DMS79 treated with DMSO at 0.1 percent for 48 hours (cell line): ENCODE results near the gene SLC17A5.
"Not testable (repeated sequence)": the region's sequence is repeated elsewhere in the genome, so short reads cannot be mapped to it uniquely, and the experiment has no call there.

ENCODE experiments used
- DNase-seq: peaks from one replicate; lab custom pipeline; 2025; lab: John Stamatoyannopoulos, UW

The SLC17A5 gene

DNA sequence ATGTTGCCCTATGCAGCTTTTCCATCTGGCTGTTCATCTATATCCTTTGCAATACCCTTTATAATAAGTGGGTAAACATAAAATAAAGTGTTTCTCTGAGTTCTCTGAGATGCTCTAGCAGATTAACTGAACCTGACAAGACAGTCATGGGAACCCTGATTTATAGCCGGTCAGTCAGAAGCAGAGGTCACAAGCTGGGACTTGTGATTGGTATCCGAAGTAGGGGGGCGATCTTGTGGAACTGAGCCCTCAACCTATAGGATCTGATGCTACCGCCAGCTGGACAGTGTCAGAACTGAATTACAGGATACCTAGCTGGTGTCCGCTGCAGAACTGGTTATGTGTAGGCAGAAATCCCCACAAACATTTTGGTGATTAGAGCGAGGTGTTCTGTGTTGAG, 39.0 kb downstream of the SLC17A5 start:
- no peak for DNase-seq

DNA sequence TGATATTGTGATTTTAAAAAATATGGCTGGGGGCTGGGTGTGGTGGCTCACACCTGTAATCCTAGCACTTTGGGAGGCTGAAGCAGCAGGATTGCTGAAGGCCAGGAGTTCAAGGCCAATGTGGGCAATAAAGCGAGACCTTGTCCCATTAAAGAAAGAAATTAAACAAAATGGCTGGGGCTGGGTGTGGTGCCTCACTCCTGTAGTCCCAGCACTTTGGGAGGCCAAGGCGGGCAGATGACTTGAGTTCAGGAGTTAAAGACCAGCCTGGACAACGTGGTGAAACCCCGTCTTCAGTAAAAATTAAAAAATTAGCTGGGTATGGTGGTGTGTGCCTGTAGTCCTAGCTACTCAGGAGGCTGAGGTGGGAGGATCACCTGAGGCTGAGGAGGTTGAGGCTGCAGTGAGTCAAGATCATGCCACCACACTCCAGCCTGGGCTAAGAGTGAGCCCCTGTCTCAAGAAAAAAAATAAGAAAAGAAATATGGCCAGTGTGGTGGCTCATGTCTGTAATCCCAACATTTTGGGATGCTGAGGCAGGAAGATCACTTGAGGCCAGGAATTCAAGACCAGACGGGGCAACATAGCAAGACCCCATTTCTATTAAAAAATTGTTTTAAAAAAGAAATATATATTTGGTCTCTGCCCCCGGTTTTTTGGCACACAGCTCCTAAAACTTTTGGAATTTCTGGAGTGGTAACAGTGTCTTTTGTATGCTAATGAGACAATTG, 39.8 kb downstream of the SLC17A5 start:
- DNase-seq = no peak

DNA sequence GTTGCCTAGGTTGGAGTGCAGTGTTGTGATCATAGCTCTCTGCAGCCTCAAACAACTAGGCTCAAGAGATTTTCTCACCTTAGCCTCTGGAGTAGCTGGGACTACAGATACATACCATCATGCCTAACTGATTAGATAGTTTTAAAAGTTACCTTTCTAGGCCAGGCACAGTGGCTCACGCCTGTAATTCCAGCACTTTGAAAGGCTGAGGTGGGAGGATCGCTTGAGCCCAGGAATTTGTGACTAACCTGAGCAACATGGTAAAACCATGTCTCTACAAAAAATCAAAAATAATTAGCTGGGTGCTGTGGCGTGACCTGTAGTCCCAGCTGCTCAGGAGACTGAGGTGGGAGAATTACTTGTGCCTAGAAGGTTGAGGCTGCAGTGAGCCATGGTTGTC, 41.2 kb downstream of the SLC17A5 start:
- no peak for DNase-seq

DNA sequence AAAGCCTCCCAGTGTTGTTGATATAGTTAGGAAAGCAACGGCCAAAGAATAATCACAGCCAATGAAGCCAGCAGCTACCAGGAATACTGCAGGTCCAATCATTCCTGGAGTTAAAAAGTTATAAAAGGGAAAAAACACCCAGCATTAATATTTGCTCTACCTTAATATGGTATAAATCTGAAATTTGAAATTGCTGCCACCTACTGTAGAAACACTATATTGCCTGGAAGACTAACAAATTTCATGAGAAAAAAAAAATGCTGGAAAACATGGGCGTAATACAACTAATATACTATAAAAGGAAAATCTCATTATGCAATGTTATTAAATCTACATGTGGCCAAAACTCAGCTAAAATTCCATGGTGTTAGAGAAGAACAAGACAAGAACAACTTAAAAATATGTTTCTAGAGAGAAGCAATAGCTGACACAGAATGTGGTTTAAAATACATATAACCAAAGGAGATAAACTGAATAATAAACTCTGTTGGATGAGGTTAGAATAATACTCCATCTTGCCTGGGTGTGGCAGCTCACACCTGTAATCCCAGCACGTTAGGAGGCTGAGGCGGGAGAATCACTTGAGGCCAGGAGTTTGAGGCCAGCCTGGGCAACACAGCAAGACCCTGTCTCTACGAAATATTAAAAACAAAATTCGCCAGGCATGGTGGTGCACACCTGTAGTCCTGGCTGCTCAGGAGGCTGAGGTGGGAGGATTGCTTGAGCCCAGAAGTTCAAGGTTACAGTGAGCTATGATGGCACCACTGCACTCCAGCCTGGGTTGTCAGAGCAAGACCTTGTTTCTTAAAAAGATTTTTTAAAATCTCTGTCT, 43.1 kb downstream of the SLC17A5 start:
- DNase-seq = peak; percentile 35

DNA sequence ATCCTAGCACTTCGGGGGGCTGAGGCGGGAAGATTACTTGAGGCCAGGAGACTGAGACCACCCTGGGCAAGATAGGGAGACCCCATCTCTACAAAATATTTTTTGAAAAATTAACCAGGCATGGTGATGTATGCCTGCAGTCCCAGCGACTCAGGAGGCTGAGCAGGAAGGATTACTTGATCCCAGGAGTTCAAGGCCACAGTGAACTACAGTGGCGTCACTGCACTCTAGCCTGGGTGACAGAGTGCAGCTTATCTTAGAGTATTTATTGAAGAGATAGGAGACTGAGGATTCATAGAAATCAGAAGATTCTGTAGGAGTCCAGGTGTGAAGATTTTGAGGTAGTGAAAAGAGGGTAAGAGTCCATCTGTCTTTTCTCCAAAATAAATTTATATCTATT, 45.0 kb downstream of the SLC17A5 start:
- no peak for DNase-seq

DNA sequence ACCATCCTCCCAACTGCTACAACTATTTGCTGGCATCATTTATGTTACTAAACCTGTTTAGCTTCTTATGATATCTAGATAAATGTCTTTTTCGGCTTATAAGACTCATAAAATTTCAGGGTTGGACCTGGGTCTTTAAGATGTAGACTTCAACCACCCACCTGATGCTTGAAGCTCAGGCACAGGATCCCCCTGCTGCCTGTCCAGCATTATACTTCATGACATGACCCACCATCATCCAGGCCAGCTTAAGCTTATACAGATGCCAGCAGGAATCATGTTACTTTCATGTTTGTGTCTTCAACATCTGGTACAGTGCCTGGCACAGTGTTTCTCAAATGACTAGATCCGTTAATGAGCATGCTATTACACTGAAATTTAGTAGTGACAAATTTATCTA, 47.4 kb downstream of the SLC17A5 start:
- no peak for DNase-seq

DNA sequence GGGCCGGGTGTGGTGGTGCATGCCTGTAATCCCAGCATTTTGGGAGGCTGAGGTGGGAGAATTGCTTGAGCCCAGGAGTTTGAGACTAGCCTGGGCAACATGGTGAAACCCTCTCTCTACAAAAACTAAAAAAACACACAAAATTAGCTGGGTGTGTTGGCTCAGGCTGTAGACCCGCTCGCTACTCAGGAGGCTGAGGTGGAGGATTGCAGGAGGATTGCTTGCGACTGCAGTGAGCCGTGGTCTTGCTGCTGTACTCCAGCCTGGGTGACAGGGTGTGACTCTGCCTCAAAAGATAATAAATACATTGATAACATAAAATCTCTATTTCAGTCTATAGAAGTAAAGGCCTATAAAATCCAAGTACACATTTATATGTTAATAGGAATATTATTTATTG, 49.3 kb downstream of the SLC17A5 start:
- DNase-seq = no peak

DNA sequence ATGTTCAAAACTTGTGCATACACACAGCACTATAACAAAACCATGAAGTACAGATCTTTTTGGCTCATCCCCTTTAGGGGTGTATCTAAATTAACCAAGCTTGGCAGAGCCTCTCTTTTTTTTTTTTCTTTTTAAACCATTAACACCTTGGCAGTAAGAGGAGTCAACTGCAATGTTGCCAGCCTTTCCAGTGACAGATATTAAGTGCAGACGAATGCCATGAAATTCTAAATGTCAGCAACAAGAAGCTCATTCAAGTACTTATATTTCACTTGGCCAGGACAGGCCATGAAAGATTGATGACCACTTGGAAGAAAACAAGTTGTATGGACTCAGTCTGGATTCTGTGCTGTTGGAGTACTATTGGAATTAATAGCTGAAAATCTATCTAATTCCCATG, 49.8 kb downstream of the SLC17A5 start:
- no peak for DNase-seq

DNA sequence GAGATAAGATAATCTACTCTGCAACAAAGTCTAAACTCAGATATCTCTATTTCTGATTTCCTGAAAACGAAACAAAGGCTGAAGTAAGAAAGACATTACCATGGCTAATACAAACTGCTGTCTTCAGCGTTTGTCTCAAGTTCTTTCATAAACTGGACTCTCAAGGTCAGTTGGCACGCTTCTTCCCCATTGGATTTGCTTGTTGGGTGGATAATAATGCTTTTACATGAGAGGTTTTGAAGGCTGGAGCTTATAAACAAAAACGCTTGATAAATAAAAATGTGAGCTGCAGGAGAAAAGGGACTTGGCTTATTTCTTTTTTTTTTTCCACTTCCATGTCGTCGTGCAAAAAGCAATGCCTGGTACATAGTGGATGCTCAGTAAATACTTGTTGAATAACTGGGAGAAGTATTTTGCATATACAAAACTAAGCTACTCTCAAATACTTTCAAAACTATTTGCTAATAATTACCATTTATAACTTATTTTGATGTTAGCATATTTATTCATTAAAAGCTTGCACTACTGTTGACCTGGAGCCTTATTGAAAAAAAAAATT, 67.3 kb downstream of the SLC17A5 start:
- DNase-seq = peak; percentile 29

DNA sequence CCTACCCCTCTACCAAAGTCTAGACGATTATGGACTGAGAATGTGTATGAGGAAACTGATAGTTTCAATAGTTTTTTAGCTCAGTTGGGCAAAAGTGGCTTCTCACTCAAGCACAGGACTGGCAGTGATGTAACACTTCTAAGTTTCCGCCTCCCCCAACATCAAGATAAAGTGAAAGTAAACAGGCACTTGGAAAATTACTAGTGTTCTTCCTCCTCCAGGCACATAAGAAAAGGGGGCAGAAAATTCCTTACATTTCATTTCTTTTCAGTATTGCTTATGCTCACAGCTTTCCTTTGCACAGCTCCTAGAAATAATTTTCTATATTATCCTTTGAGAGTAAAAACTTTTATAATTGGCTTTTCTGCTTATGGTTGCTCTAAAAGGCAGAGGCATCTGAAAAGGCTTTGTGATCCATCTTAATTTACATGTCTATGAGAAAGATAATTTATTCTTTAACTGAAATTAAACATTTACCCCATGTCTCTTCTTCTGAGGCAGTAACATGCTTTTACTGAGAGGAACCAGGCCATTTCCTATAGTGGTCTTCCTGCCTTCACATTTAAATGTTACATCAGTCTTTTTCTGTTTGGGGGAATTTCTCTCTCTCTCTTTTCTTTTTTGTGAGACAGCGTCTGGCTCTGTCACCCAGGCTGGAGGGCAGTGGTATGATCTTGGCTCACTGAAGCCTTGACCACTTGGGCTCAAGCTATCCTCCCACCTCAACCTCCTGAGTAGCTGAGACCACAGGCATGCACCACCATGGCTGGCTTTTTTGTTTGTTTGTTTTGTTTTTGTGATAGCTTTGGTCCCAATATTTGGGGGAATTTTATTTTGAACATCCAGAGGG, 68.0 kb downstream of the SLC17A5 start:
- DNase-seq = peak; percentile 59

DNA sequence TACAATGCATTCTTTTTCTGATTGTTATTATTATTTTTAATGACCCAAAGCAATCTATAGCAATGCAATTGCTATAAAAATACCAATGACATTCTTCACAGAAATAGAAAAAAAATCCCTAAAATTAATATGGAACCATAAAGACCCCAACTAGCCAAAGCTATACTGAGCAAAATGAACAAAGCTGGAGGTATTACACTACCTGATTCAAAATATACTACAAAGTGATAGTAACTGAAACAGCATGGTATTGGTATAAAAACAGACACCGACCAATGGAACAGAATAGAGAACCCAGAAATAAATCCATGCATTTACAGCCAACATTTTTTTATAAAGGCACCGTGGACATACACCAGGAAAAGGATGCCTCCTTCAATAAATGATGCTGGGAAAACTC, 72.5 kb downstream of the SLC17A5 start:
- DNase-seq = no peak

DNA sequence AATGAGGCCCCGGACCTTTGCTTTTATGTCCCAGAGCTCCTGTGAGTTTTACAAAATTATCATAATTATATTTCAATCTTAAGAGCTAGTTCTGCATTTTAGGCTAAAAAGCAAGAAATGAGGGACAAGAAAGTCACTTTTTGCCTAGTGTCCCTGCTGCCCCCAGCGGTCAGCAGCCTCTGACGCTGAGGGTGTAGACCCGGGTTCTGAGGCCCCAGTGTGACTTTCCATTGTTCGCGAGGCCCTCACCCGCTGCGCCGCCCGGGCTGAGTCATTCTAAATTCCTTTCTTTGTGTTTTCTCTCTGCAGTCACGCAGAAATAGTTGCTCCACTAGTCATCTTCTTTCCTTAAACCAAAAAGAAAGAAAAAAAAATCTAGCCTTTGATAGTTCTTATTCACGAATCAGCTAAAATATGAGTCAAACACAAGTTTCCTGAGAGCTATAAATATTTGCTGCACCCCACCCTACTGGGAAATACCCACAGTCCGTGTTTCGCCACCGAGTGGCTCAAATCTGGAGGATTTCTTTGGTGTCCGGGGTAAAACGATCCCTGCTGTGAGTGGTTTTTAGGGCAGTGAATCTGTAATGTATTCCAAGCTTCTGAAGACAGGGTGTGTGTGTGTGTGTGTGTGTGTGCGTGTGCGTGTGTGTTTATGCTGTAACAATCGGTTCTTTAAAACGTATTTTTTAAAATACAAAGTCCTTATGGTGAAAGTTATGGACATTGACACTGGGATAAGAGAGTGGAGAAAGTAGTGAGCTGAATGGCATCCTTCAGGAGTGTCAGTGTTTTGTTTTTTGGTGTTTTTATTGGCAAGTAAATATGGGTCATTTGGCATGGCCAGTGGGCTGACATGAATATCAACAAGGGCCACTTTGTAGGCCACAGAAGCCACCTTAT, 73.3 kb downstream of the SLC17A5 start:
- no peak for DNase-seq

DNA sequence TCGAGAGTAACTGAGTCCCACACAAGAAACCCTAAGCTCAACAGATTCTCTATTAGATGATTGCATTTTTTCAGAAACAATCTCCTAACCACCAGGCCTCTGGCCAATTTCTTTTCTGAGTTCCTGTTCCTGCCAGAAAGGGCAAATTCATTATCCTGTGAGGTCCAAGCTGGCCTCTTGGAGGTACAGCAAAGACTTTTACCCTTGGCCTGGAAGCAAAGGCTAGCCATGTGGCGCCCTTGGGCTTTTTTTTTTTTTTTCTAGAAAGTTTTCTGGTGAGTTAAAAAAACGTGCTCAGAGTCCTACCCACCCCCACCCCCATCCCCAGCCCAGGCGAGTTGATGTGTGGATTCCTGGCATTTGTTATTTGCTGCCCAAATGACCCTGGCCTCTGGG, 73.9 kb downstream of the SLC17A5 start:
- no peak for DNase-seq

DNA sequence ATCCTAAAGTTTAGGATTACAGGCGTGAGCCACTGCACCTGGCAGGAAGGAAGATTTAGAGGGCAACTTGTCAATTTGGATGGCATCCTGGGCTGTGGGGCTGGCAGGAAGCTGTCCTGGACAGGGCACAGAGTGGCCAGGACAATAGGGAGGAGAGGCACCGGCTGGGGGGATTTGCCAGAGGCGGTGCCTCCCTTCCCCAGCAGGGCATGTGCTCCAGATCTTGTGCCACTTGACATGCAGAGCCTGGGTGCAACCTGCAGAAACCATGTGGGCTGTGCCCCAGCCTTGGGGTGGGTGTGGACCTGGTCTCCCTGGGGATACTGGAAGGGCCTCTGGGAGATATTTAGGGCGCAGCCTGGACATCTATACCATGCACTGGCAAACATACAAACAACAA, 74.4 kb downstream of the SLC17A5 start:
- DNase-seq = no peak

DNA sequence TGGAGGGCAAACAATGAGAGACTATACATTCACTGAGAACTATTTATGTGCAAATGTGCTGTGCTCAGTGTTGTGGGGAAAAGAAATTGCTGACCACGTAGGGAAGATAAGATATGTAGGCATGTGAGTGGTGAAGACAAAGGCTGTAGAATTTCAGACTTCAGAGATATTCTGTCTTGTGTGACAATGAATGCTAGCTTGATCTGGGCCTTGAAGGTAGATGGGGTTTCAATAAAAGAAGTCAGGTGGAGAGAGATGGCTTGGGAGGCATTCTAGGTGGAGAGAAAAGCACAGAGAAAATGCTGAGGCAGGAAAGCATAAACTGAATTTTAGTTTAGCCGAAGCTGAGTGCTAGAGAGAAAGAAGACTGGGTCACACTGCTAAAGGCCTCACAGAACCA, 76.1 kb downstream of the SLC17A5 start:
- DNase-seq = no peak

DNA sequence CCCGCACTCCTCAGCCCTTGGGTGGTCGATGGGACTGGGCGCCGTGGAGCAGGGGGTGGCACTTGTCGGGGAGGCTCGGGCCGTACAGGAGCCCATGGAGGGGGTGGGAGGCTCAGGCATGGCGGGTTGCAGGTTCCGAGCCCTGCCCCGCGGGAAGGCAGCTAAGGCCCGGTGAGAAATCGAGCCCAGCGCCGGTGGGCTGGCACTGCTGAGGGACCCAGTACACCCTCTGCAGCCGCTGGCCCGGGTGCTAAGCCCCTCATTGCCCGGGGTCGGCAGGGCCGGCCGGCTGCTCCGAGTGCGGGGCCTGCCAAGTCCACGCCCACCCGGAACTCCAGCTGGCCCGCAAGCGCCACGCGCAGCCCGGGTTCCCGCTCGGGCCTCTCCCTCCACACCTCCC, 81.3 kb downstream of the SLC17A5 start:
- not testable (repeated sequence) for DNase-seq

DNA sequence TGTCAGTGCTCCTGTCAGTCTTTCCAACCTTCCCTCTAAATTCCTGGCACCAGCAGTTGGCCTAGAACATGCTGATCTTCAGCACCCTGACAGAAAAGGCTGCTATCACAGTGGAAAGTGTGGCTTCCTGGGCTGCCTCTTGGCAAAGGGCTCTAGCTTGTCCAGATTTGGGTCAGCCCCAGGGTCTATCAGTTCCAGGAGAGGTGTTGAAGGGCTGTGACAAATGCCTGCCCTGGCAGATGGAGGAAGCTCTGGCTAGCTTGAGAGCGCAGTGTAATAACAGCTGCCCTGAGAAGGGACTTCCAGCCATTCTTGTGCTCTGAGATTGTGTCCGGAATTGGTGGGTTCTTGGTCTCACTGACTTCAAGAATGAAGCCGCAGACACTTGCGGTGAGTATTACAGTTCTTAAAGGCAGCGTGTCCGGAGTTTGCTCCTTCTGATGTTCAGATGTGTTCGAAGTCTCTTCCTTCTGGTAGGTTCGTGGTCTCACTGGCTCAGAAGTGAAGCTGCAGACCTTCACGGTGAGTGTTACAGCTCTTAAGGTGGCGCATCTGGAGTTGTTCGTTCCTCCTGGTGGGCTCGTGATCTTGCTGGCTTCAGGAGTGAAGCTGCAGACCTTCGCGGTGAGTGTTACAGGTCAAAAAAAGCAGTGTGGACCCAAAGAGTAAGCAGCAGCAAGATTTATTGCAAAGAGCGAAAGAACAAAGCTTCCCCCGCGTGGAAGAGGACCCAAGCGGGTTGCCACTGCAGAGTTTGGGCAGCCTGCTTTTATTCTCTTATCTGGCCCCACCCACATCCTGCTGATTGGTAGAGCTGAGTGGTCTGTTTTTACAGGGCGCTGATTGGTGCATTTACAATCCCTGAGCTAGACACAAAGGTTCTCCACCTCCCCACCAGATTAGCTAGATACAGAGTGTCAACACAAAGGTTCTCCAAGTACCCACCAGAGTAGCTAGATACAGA, 82.3 kb downstream of the SLC17A5 start:
- not testable (repeated sequence) for DNase-seq

DNA sequence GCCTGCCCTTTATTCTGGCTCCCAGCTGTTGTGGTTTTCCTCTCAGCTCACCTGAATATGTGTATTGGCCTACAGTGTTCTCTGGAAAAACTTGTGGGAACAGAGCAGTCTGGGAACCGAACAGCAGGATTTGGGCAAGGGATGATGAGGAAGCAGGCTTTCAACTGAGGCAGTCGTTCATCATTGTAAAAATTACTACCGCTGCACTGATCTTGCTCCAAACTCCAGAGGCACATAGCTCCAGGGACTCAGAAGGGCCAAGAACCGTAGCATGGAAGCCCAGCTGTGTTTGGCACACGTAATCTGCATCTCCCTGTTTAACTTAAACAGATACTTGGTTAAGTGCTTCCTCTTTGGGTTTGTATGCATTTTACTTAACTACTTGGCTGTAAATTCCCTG, 84.7 kb downstream of the SLC17A5 start:
- DNase-seq = no peak

DNA sequence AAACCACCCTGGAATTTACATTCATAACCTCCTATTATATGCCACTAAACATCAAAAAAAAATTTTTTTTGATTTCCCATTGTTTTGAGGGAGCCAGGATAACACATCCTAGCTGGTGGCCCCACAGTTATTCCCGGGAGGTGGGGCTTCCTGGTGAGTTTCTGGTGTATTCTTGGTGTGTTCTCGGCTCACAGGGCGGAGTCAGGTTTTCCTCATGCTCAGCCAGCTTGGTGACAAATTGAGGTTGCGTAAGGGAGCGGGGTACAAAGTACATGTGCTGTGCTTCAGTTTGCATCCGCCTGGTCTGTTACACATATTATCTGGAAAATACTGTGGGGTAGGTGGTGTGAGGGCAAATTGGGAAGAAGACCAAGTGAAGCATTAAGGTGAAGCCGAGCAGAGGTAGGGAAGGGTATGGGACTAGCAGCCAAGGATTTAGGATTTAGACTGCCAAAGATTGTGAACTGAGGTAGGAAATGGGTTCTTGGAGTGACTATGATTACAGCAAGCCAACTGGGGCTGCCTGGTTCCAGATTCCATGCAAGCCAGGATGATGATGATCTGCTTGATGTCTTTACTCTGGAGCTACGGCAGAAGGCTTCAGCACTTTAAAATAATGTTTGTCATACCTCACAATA, 86.7 kb downstream of the SLC17A5 start:
- DNase-seq = no peak

DNA sequence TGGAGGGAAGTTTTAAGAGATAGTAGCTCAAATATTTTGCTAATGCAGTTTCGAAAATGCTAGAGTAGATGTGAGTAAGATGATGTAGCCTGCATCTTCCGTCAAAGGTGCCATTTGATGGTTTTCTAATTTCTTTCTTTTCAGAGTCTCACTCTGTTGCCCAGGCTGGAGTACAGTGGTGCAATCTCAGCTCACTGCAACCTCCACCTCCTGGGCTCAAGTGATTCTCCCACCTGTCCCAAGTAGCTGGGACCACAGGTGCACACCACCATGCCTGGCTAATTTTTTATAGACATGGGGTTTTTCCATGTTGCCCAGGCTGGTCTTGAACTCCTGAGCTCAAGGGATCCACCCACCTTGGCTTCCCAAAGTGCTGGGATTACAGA, 87.3 kb downstream of the SLC17A5 start:
- not testable (repeated sequence) for DNase-seq
